Measurements from ENCODE around the gene ADD1.
"Not testable (repeated sequence)": the region's sequence is repeated elsewhere in the genome, so short reads cannot be mapped to it uniquely, and the experiment has no call there.

Gene ADD1

GRCh38 chr4:2891294-2891693 lies 47.6 kb downstream of the ADD1 start:
- FAIRE-seq = no peak

GRCh38 chr4:2893772-2894171 lies 50.1 kb downstream of the ADD1 start:
- no peak for FAIRE-seq

- FAIRE-seq = no peak
Observed at GRCh38 chr4:2898001-2898400, 54.4 kb downstream of the ADD1 start.

GRCh38 chr4:2900741-2901140 lies 57.1 kb downstream of the ADD1 start:
- no peak for FAIRE-seq

- no peak for FAIRE-seq
Observed at GRCh38 chr4:2901186-2901585, 57.5 kb downstream of the ADD1 start.

- FAIRE-seq = no peak
Observed at GRCh38 chr4:2902126-2902525, 58.5 kb downstream of the ADD1 start.

- no peak for FAIRE-seq
Observed at GRCh38 chr4:2905544-2905943, 61.9 kb downstream of the ADD1 start.

- no peak for FAIRE-seq
Observed at GRCh38 chr4:2906218-2906617, 62.6 kb downstream of the ADD1 start.

GRCh38 chr4:2907226-2907625 lies 63.6 kb downstream of the ADD1 start:
- FAIRE-seq = no peak

- FAIRE-seq = no peak
Observed at GRCh38 chr4:2907706-2908293, 64.2 kb downstream of the ADD1 start.

- FAIRE-seq = no peak
Observed at GRCh38 chr4:2908686-2909085, 65.0 kb downstream of the ADD1 start.

- no peak for FAIRE-seq
Observed at GRCh38 chr4:2909583-2909982, 65.9 kb downstream of the ADD1 start.

GRCh38 chr4:2910409-2910808 lies 66.8 kb downstream of the ADD1 start:
- no peak for FAIRE-seq

- FAIRE-seq = no peak
Observed at GRCh38 chr4:2911868-2912267, 68.2 kb downstream of the ADD1 start.

GRCh38 chr4:2913168-2913567 lies 69.5 kb downstream of the ADD1 start:
- no peak for FAIRE-seq

GRCh38 chr4:2914256-2915126 lies 70.8 kb downstream of the ADD1 start:
- no peak for FAIRE-seq

- FAIRE-seq = no peak
Observed at GRCh38 chr4:2915789-2916188, 72.1 kb downstream of the ADD1 start.

- FAIRE-seq = not testable (repeated sequence)
Observed at GRCh38 chr4:2916696-2917095, 73.1 kb downstream of the ADD1 start.

GRCh38 chr4:2918300-2918699 lies 74.7 kb downstream of the ADD1 start:
- FAIRE-seq = not testable (repeated sequence)

GRCh38 chr4:2918714-2919113 lies 75.1 kb downstream of the ADD1 start:
- not testable (repeated sequence) for FAIRE-seq

- not testable (repeated sequence) for FAIRE-seq
Observed at GRCh38 chr4:2922453-2923101, 78.9 kb downstream of the ADD1 start.

GRCh38 chr4:2923141-2923551 lies 79.5 kb downstream of the ADD1 start:
- FAIRE-seq = no peak

GRCh38 chr4:2923668-2924173 lies 80.1 kb downstream of the ADD1 start:
- FAIRE-seq = no peak

- no peak for FAIRE-seq
Observed at GRCh38 chr4:2924286-2924685, 80.6 kb downstream of the ADD1 start.
